K562 (cell line): ENCODE results near the gene ATG7. TPM values are rescaled to one million over a fixed set of nuclear protein-coding genes. Genes with fewer than 3 reads are reported as not detected.

Source experiments
- ATAC-seq: fragments of 200-7000 bp; cut with Tn5 transposase; 3 replicates; pipeline ENCODE4 v1.9.1; 2020; ENCODE audit warnings: moderate library complexity
- BruUV-seq: library from RNA; stranded (reverse); fragments of 400-500 nt; replicated peaks from 2 replicates; lab custom pipeline; 2021; lab: Mats Ljungman, UMichigan
- CTCF ChIA-PET: fragments of 300-600 bp; formaldehyde crosslinking; extraction: SDS; loops from one replicate; lab custom pipeline; 2021; ENCODE audit warnings: low intra/inter-chr PET ratio; lab: Yijun Ruan, JAX
- POLR2A ChIA-PET: fragments of 300-600, 350-650 bp; sonication (Branson Sonifier 250); formaldehyde crosslinking; extraction: SDS; loops from one replicate; lab custom pipeline; 2021; ENCODE audit warnings: antibody characterized with exemption, inconsistent platforms; lab: Yijun Ruan, JAX
- DNase-seq, 4 experiments: peaks; one replicate each; pipeline versions ENCODE4 v3.0.0 to v3.0.0-alpha.2; 2011 to 2018; ENCODE audit warnings: low spot score in 3 of 4, mixed read lengths in 3 of 4; ENCODE audit errors: extremely low read depth in 1 of 4
- FAIRE-seq: peaks from 2 replicates; lab custom pipeline; 2011; peaks lifted over from hg19 to GRCh38; lab: Jason Lieb, UNC
- H2AFZ ChIP-seq: 2 replicates; pipeline ENCODE4 v1.6.0; 2011; ENCODE audit warnings: low read depth, low read length, control low read depth, inconsistent platforms
- H3K27ac ChIP-seq: fragments of 200-600 bp; 3 replicates; pipeline ENCODE4 v1.8.0; 2011; ENCODE audit warnings: low read depth, mild to moderate bottlenecking, control low read depth, inconsistent platforms, low read length, moderate library complexity, mixed read lengths; ENCODE audit errors: extremely low read depth
- H3K27me3 ChIP-seq, 2 experiments: fragments of 300-600 bp in 1 of 2; 2 replicates in 1 of 2; 3 replicates in 1 of 2; pipeline versions ENCODE4 v1.6.0 to v1.8.0; 2011; ENCODE audit warnings: inconsistent platforms in 2 of 2, low read length in 2 of 2, mild to moderate bottlenecking in 1 of 2, mixed read lengths in 1 of 2, moderate library complexity in 1 of 2; ENCODE audit not compliant: control insufficient read depth in 2 of 2, insufficient read depth in 2 of 2
- H3K36me3 ChIP-seq: fragments of 300-600 bp; 3 replicates; pipeline ENCODE4 v1.8.0; 2011; ENCODE audit warnings: mild to moderate bottlenecking, low read length, inconsistent platforms; ENCODE audit not compliant: control insufficient read depth, insufficient read depth
- H3K4me1 ChIP-seq, 2 experiments: fragments of 200-600 bp in 1 of 2; replicated peaks in 1 of 2; 2 replicates in 1 of 2; 3 replicates in 1 of 2; pipeline versions ENCODE4 v1.5.1 to v1.8.0; 2011; ENCODE audit warnings: inconsistent platforms in 2 of 2, low read length in 2 of 2, mild to moderate bottlenecking in 1 of 2, mixed read lengths in 1 of 2, moderate library complexity in 1 of 2; ENCODE audit not compliant: control insufficient read depth in 2 of 2, insufficient read depth in 2 of 2
- H3K4me2 ChIP-seq: 2 replicates; pipeline ENCODE4 v1.6.1; 2011; ENCODE audit warnings: low read length, control low read depth, inconsistent platforms, mixed read lengths; ENCODE audit not compliant: insufficient read depth
- H3K4me3 ChIP-seq: fragments of 200-600 bp; sonication (generic), shearing (Covaris generic); 2 replicates; pipeline ENCODE4 v1.5.1; 2016; ENCODE audit warnings: control low read depth, inconsistent platforms
- H3K79me2 ChIP-seq: fragments of 200-600 bp; 3 replicates; pipeline ENCODE4 v1.8.0; 2011; ENCODE audit warnings: low read length, inconsistent platforms; ENCODE audit not compliant: control insufficient read depth, insufficient read depth
- H3K9ac ChIP-seq, 2 experiments: 2 replicates each; pipeline versions ENCODE4 v1.6.0 to v1.6.1; 2011; ENCODE audit warnings: low read depth in 2 of 2, low read length in 2 of 2, control low read depth in 1 of 2, inconsistent platforms in 1 of 2, mild to moderate bottlenecking in 1 of 2, mixed read lengths in 1 of 2; ENCODE audit not compliant: insufficient read depth in 1 of 2
- H3K9me1 ChIP-seq: one replicate; pipeline ENCODE4 v1.6.0; 2011; ENCODE audit warnings: inconsistent platforms, mild to moderate bottlenecking, low read length, moderate library complexity; ENCODE audit not compliant: control insufficient read depth, insufficient read depth
- H3K9me3 ChIP-seq: replicated peaks from 2 replicates; pipeline ENCODE4 v1.5.1; 2011; ENCODE audit warnings: low read depth, low read length, inconsistent platforms; ENCODE audit not compliant: control insufficient read depth, insufficient read depth
- H4K20me1 ChIP-seq: replicated peaks from 2 replicates; pipeline ENCODE4 v1.6.1; 2011; ENCODE audit warnings: low read length, inconsistent platforms, mixed read lengths; ENCODE audit not compliant: control insufficient read depth, insufficient read depth
- BRD9 ChIP-seq: fragments of 450-650 bp; IDR thresholded peaks from 2 replicates; pipeline ENCODE4 v1.6.1; 2018; ENCODE audit warnings: low read depth; ENCODE audit not compliant: partially characterized antibody
- CHD2 ChIP-seq: IDR thresholded peaks from 2 replicates; pipeline ENCODE4 v1.6.1; 2011; ENCODE audit warnings: low read depth, low read length
- EZH2 ChIP-seq: IDR thresholded peaks from 2 replicates; pipeline ENCODE4 v1.6.1; 2012; ENCODE audit warnings: low read depth, mild to moderate bottlenecking, inconsistent platforms, low read length, borderline replicate concordance
- KLF16 ChIP-seq: IDR thresholded peaks from 2 replicates; pipeline ENCODE4 v1.6.1; 2016; ENCODE audit warnings: antibody characterized with exemption
- MEIS2 ChIP-seq: fragments of 450-650 bp; IDR thresholded peaks from 2 replicates; pipeline ENCODE4 v1.6.1; 2014; ENCODE audit warnings: mild to moderate bottlenecking; ENCODE audit not compliant: partially characterized antibody
- POLR3G ChIP-seq: IDR thresholded peaks from 2 replicates; pipeline ENCODE4 v1.6.1; 2011; ENCODE audit not compliant: insufficient read length, insufficient replicate concordance; ENCODE audit errors: extremely low read depth
- RFX1 ChIP-seq: fragments of 450-650 bp; IDR thresholded peaks from 2 replicates; pipeline ENCODE4 v1.6.1; 2016; ENCODE audit warnings: mild to moderate bottlenecking, moderate library complexity
- SNIP1 ChIP-seq: fragments of 450-650 bp; IDR thresholded peaks from 2 replicates; pipeline ENCODE4 v1.7.1; 2017; ENCODE audit warnings: low read depth, mild to moderate bottlenecking
- SPI1 ChIP-seq: IDR thresholded peaks from 2 replicates; pipeline ENCODE4 v1.6.1; 2011; ENCODE audit warnings: low read depth, low read length, control low read depth, borderline replicate concordance
- WHSC1 ChIP-seq: IDR thresholded peaks from one replicate; pipeline ENCODE4 v1.6.1; 2012; ENCODE audit warnings: low read length, control low read depth, inconsistent platforms
- ZNF140 ChIP-seq: fragments of 250-450 bp; sonication (Bioruptor Pico); IDR thresholded peaks from 2 replicates; pipeline ENCODE4 v1.8.0; 2021; ENCODE audit warnings: moderate library complexity, mild to moderate bottlenecking, inconsistent platforms
- ZNF717 ChIP-seq: fragments of 250-450 bp; sonication (Bioruptor Pico); IDR thresholded peaks from 2 replicates; pipeline ENCODE4 v1.5.0; 2021
- WGBS: fragments of 100-300 bp; shearing (Covaris generic); methylation state at CpG from one replicate; pipeline ENCODE4 v1.1.6; 2016; ENCODE audit warnings: low coverage, mixed read lengths; ENCODE audit not compliant: insufficient coverage; ENCODE audit errors: missing lambda C conversion rate; 5-methylcytosine and 5-hydroxymethylcytosine counted together
- in situ Hi-C: fragments of 300-500 bp; cut with MboI; formaldehyde crosslinking; loops from 4 replicates; pipeline ENCODE4 v1.15.0; 2018; ENCODE audit warnings: inconsistent platforms, mixed read lengths
- intact Hi-C: fragments of 100-400 bp; cut with micrococcal nuclease; formaldehyde crosslinking; loops from 2 replicates; pipeline ENCODE4 v1.14.2; 2022
- polyA plus RNA-seq, 8 experiments: library from polyadenylated mRNA; depleted of rRNA in 4 of 8; stranded (reverse) in 5 of 8; unstranded in 3 of 8; fragments of >200 nt; fragmentation: Nextera tagmentation in 2 of 8; fragmentation: Illumina TruSeq in 1 of 8; extraction: Ambion mirVana in 2 of 8; extraction: Trizol in 1 of 8; gene quantifications; 2 replicates each; pipeline versions ENCODE4 v1.2.1 to v1.2.3, GENCODE V29; 2011 to 2014; ENCODE audit warnings: inconsistent platforms in 1 of 8, missing spikeins in 1 of 8
- total RNA-seq, 7 experiments: library from RNA; depleted of rRNA in 6 of 7; stranded (reverse); fragments of >200 nt in 6 of 7; fragmentation: Illumina TruSeq in 2 of 7; extraction: Trizol in 2 of 7; gene quantifications; 2 replicates each; pipeline versions ENCODE4 v1.2.1 to v1.2.3, GENCODE V29; 2011 to 2021; ENCODE audit warnings: low replicate concordance in 1 of 7
- TF ChIP-seq, protein P1 (sequence below): sonication (generic); formaldehyde crosslinking; IDR thresholded peaks from 2 replicates; pipeline ENCODE4 v1.8.1; 2023; ENCODE audit warnings: mild to moderate bottlenecking, missing genetic modification reagents
- TF ChIP-seq, protein P2 (sequence below): fragments of 250-450 bp; sonication (Bioruptor Pico); IDR thresholded peaks from 2 replicates; pipeline ENCODE4 v1.4.0; 2020; ENCODE audit warnings: mild to moderate bottlenecking, moderate library complexity
- TF ChIP-seq, protein P3 (sequence below): fragments of 250-450 bp; sonication (Bioruptor Pico); IDR thresholded peaks from 2 replicates; pipeline ENCODE4 v1.6.1; 2021; ENCODE audit warnings: mild to moderate bottlenecking

Gene ATG7
- total and polyA plus RNA-seq, 9 of the 15 experiments (the other 6 are each of a cell fraction or from before 2014, with no cell fraction given): 18.3 to 45.3 (median 33.6) TPM

DNA sequence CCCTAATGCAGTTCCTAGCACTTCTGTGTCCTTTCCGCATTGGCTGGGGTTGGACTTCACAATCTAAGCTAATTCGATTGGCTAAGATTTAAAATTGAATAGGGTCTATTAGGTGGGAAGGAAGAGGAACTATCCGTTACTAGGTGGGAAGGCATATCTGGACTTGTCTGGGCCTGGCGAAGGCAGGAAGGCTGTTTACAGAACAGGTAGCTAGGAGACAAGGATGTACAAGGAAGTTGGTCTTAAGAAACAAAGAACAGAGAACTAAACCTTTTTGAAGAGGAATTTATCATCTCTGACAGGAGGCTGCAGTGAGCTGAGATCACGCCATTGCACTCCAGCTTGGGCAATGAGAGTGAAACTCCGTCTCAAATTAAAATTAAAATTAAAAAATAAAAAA lies 17.3 kb upstream of the ATG7 start:
- ChIA-PET POLR2A (interaction anchor here (1.0 to 1.6 kb wide), 3 partner anchors 9 to 80 kb away, joined by 3 to 5 read pairs (median 4); no protein-coding TSS in a partner anchor), CTCF (no interaction called here)
- peaks cover 0 to 25% of the 10 kb centered on the region in 2 experiments; a peak in 4 of 5 replicates for H3K4me1 ChIP-seq
- 20% methylated on average over 6 of the region's 6 CpGs for WGBS
- no peak overlapping the region for H3K9ac ChIP-seq
- no peak for FAIRE-seq
- peaks cover 4 to 20% of the 10 kb centered on the region in 2 experiments; a peak in 4 of 5 replicates for H3K27me3 ChIP-seq
- H3K9me1 ChIP-seq: no peaks in the 10 kb centered on the region
- no peak for DNase-seq
- no peaks in the 10 kb centered on the region for H3K79me2 ChIP-seq
- in situ Hi-C loops (no loop called here), intact Hi-C loops (no loop called here)
- no peaks in the 10 kb centered on the region for H3K36me3 ChIP-seq
- no TSS peak for BruUV-seq
- H2AFZ ChIP-seq: no peak overlapping the region
- no peak overlapping the region for H3K27ac ChIP-seq
- H3K4me3 ChIP-seq: no peak overlapping the region
- H3K9me3 ChIP-seq: no peaks in the 10 kb centered on the region
- TF ChIP-seq, protein P1, sequence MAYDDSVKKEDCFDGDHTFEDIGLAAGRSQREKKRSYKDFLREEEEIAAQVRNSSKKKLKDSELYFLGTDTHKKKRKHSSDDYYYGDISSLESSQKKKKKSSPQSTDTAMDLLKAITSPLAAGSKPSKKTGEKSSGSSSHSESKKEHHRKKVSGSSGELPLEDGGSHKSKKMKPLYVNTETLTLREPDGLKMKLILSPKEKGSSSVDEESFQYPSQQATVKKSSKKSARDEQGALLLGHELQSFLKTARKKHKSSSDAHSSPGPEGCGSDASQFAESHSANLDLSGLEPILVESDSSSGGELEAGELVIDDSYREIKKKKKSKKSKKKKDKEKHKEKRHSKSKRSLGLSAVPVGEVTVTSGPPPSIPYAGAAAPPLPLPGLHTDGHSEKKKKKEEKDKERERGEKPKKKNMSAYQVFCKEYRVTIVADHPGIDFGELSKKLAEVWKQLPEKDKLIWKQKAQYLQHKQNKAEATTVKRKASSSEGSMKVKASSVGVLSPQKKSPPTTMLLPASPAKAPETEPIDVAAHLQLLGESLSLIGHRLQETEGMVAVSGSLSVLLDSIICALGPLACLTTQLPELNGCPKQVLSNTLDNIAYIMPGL (CRISPR knock-in tag): no peak
- TF ChIP-seq ZNF717 (no peak), KLF16 (no peak), RFX1 (0 out of 2 replicates have a peak, but pooled peaks have one; percentile 11), EZH2 (no peak), WHSC1 (no peak), SPI1 (no peak), MEIS2 (peak; percentile 41), ZNF140 (CRISPR knock-in tag) (no peak), CHD2 (no peak), BRD9 (no peak), SNIP1 (no peak), POLR3G (no peak)
- TF ChIP-seq, protein P2, sequence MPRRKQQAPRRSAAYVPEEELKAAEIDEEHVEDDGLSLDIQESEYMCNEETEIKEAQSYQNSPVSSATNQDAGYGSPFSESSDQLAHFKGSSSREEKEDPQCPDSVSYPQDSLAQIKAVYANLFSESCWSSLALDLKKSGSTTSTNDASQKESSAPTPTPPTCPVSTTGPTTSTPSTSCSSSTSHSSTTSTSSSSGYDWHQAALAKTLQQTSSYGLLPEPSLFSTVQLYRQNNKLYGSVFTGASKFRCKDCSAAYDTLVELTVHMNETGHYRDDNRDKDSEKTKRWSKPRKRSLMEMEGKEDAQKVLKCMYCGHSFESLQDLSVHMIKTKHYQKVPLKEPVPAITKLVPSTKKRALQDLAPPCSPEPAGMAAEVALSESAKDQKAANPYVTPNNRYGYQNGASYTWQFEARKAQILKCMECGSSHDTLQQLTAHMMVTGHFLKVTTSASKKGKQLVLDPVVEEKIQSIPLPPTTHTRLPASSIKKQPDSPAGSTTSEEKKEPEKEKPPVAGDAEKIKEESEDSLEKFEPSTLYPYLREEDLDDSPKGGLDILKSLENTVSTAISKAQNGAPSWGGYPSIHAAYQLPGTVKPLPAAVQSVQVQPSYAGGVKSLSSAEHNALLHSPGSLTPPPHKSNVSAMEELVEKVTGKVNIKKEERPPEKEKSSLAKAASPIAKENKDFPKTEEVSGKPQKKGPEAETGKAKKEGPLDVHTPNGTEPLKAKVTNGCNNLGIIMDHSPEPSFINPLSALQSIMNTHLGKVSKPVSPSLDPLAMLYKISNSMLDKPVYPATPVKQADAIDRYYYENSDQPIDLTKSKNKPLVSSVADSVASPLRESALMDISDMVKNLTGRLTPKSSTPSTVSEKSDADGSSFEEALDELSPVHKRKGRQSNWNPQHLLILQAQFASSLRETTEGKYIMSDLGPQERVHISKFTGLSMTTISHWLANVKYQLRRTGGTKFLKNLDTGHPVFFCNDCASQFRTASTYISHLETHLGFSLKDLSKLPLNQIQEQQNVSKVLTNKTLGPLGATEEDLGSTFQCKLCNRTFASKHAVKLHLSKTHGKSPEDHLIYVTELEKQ (CRISPR knock-in tag): no peak
- TF ChIP-seq, protein P3, sequence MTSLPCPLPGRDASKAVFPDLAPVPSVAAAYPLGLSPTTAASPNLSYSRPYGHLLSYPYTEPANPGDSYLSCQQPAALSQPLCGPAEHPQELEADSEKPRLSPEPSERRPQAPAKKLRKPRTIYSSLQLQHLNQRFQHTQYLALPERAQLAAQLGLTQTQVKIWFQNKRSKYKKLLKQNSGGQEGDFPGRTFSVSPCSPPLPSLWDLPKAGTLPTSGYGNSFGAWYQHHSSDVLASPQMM (CRISPR knock-in tag): no peak
- TF ChIP-seq, all 486 proteins: peak for 2
- H3K4me2 ChIP-seq: no peak overlapping the region
- no peaks in the 10 kb centered on the region for H4K20me1 ChIP-seq
- ATAC-seq: no peak
